PC-9 (cell line): ENCODE results near the gene ZP1.

ENCODE experiments used
- EZH2 ChIP-seq: fragments of 200-600 bp; sonication (generic); IDR thresholded peaks from 2 replicates; pipeline ENCODE4 v1.8.0; 2017; ENCODE audit warnings: antibody characterized with exemption, low read depth
- TF ChIP-seq, protein P1 (sequence below): fragments of 200-600 bp; sonication (generic); conservative IDR thresholded peaks from 2 replicates; pipeline ENCODE4 v1.6.1; 2017; ENCODE audit warnings: mixed run types, antibody characterized with exemption, mild to moderate bottlenecking, moderate library complexity

- TF ChIP-seq, protein P1, sequence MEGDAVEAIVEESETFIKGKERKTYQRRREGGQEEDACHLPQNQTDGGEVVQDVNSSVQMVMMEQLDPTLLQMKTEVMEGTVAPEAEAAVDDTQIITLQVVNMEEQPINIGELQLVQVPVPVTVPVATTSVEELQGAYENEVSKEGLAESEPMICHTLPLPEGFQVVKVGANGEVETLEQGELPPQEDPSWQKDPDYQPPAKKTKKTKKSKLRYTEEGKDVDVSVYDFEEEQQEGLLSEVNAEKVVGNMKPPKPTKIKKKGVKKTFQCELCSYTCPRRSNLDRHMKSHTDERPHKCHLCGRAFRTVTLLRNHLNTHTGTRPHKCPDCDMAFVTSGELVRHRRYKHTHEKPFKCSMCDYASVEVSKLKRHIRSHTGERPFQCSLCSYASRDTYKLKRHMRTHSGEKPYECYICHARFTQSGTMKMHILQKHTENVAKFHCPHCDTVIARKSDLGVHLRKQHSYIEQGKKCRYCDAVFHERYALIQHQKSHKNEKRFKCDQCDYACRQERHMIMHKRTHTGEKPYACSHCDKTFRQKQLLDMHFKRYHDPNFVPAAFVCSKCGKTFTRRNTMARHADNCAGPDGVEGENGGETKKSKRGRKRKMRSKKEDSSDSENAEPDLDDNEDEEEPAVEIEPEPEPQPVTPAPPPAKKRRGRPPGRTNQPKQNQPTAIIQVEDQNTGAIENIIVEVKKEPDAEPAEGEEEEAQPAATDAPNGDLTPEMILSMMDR, result no peak
- no peak for TF ChIP-seq EZH2
Observed at GRCh38 chr11:60863550-60864521, 3.5 kb upstream of the ZP1 start.
